ENCODE data around the gene SMAD5. TPM values are rescaled to one million over a fixed set of nuclear protein-coding genes. Genes with fewer than 3 reads are reported as not detected.

Gene SMAD5
- total RNA-seq, 1 donor from 2014 or later = 21.9 TPM

DNA sequence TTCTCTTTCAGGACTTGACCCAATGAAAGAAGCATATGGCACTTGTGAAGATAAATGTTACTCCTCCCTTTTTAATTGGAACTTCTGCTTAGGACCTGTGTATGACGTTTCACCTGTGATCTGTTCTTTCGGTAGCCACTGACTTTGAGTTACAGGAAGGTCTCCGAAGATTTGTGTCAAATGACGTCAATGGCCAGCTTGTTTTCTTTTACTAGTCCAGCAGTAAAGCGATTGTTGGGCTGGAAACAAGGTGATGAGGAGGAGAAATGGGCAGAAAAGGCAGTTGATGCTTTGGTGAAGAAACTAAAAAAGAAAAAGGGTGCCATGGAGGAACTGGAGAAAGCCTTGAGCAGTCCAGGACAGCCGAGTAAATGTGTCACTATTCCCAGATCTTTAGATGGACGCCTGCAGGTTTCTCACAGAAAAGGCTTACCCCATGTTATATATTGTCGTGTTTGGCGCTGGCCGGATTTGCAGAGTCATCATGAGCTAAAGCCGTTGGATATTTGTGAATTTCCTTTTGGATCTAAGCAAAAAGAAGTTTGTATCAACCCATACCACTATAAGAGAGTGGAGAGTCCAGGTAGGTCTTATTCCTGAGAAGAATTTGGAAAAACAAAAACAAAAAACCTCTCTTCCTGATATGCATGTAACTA, 21.1 kb downstream of the SMAD5 start:
- intact Hi-C loops (cut with micrococcal nuclease) = no loop called here

DNA sequence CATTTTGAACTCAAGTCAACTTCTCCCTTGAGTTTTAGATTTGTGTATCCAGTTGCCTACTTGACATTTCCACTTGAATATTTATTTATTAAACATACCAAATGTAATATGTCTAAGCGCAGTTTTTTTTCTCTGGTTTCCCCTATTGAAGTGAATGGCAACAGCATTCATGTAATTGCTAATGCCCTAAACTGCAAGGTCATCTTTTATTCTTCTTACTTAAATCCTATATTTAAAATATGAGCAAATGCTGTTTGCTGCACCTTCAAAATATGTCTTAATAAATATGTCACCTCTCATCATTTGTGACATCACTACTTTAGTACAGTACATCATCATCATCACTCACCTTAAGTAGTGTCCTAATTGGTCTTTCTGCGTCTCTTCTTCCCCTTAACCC, 22.4 kb downstream of the SMAD5 start:
- intact Hi-C loops (cut with micrococcal nuclease) = no loop called here

GRCh38 chr5:136155761-136156160, 23.1 kb downstream of the SMAD5 start:
- intact Hi-C loops (cut with micrococcal nuclease) = no loop called here

- intact Hi-C loops (cut with micrococcal nuclease) = no loop called here
Observed at GRCh38 chr5:136157514-136157913, 24.9 kb downstream of the SMAD5 start.

DNA sequence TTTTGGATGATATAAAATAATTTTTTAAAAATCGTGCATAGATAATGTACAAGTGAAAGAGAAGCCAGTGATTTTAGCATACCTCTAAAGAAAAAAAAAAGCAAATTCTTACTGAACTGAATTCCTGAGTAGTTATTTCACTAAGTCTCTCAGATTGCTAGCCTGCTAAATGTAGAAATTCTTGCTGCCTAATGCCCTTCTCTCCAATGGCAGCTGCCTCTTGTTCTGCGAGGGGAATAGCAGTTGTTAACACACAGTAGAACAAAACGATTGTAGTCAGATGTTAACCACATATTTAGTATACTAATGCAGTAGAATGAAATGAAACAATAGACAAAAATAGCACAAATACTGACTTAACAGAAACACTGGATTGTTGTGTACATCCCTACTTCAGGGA, 26.8 kb downstream of the SMAD5 start:
- intact Hi-C loops (cut with micrococcal nuclease) = no loop called here

- intact Hi-C loops (cut with micrococcal nuclease) = no loop called here
Observed at GRCh38 chr5:136162008-136162407, 29.4 kb downstream of the SMAD5 start.

- intact Hi-C loops (cut with micrococcal nuclease) = no loop called here
Observed at GRCh38 chr5:136164226-136164625, 31.6 kb downstream of the SMAD5 start.

DNA sequence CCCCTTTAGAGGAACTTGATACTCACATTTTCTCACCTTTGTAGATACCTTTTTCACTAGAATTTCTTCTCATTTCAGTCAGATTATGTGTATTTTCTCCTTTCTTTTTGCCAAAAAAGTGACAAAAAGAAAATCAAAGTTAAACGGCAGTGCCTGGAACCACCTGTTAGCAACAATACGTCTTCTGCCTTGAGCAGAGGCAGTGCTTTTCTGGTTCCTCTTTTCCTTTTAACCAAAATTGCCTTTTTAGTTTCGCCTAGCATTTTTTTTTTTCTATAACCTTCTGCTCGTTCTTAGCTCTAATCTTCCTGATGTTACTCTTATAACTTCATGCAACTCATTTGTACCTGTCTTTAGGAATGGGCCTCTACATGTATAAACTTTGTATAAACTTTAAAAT, 34.3 kb downstream of the SMAD5 start:
- intact Hi-C loops (cut with micrococcal nuclease) = no loop called here

DNA sequence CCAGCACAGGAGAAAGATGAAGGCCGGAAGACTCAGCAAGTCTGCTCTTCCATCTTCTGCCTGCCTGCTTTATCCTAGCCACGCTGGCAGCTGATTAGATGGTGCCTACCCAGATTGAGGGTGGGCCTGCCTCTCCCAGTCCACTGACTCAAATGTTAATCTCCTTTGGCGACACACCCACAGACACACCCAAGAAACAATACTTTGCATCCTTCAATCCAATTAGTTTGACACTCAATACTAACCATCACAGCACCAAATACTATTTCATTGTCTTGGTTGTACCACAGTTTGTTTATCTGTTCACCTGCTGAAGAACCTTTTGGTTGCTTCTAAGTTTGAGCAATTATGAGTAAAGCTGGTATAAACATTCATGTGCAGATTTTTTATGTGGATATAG, 36.6 kb downstream of the SMAD5 start:
- intact Hi-C loops (cut with micrococcal nuclease) = no loop called here

GRCh38 chr5:136174021-136174659, 41.5 kb downstream of the SMAD5 start:
- intact Hi-C loops (cut with micrococcal nuclease) = loop anchor here (1.0 to 2.0 kb wide), 2 partner anchors 229 to 287 kb away; no protein-coding TSS in a partner anchor

- intact Hi-C loops (cut with micrococcal nuclease) = no loop called here
Observed at GRCh38 chr5:136182618-136183017, 50.0 kb downstream of the SMAD5 start.

DNA sequence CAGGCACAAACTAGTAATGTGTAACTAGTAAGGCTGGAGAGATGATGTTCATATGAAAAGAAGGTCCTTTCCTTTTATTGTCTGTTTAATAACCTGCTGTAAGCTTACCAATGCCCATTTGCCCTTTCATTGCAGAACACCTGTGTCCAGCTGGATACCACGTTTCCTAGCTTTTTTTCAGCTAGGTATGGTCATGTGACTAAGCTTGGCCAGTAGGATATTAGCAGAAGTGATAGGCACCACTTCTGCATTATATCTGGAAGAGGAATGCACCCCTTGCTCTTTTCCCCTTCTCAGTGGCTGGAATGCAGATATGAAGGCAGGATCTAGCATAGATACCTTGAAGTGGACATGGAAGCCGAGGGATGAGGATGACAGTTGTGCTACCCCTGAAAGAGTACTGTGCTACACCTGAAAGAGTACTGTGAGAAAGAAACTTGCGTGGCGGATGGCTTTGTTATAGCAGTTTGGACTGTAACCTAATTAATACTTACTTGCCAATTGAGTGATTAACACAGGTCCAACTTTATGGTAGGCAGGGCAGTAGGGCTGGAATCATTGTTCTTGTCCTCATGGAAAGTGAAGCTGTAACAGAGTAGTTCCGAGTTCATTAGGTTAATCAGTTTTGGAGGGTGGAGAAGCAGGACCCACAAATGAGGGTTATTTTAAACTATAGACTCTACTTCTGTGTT, 53.5 kb downstream of the SMAD5 start:
- intact Hi-C loops (cut with micrococcal nuclease) = no loop called here

GRCh38 chr5:136186796-136187195, 54.2 kb downstream of the SMAD5 start:
- intact Hi-C loops (cut with micrococcal nuclease) = no loop called here

GRCh38 chr5:136188859-136189258, 56.2 kb downstream of the SMAD5 start:
- intact Hi-C loops (cut with micrococcal nuclease) = no loop called here

GRCh38 chr5:136190091-136190720, 57.6 kb downstream of the SMAD5 start:
- intact Hi-C loops (cut with micrococcal nuclease) = no loop called here

DNA sequence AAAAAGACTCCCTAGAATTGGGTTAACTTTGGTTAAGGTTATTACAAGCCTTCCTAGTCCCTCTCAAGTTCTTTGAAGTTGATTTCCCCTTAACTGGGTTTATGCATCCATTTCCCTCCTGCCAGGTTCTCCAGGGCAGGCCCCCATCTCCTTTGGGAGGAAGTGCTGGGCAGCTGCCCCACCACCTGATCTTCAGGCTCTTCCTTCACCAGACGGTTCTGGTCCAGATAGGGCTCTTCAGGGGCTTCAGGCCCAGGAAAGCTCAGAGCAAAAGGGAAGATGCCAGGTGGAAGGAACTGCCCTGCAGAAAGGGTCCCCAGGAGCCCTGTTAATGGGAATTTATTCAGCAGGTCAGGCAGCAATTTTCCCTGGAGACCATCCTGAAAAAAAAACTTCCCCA, 58.3 kb downstream of the SMAD5 start:
- intact Hi-C loops (cut with micrococcal nuclease) = no loop called here

DNA sequence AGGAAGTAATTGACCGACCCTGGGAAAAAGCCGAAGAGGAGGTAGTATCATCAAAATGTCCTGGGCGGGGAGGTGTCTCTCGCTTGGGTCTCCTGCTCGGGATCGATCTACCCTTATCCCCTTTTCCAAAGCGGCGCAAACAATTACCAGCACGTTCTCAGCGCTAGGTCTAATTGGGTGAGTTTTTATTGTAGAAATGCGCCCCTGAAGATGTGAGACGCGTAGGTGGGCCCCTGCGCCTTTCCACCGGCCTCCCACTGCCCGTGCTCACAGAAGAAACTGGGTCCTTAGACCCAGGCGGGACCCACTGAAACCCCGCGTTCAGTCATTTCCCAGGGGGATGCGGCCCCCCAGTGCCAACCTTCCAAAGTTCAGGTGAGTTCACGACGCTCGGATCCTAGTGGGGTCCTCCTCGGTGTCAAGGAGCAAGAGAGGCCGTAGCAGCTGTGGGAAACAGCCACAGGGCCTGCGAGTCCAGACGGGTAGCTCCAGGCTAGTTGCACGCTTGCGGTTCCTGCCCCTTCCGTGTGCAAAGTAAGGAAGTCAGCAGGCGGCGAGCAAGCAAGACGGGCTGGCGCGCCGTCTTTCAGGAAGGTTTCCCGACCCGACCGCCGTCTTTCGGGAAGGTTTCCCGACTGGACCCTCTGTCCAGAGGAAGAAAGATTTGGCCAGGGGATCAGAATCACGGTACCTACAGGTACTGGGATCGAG, 58.8 kb downstream of the SMAD5 start:
- intact Hi-C loops (cut with micrococcal nuclease) = no loop called here

- intact Hi-C loops (cut with micrococcal nuclease) = no loop called here
Observed at GRCh38 chr5:136192015-136192525, 59.4 kb downstream of the SMAD5 start.

DNA sequence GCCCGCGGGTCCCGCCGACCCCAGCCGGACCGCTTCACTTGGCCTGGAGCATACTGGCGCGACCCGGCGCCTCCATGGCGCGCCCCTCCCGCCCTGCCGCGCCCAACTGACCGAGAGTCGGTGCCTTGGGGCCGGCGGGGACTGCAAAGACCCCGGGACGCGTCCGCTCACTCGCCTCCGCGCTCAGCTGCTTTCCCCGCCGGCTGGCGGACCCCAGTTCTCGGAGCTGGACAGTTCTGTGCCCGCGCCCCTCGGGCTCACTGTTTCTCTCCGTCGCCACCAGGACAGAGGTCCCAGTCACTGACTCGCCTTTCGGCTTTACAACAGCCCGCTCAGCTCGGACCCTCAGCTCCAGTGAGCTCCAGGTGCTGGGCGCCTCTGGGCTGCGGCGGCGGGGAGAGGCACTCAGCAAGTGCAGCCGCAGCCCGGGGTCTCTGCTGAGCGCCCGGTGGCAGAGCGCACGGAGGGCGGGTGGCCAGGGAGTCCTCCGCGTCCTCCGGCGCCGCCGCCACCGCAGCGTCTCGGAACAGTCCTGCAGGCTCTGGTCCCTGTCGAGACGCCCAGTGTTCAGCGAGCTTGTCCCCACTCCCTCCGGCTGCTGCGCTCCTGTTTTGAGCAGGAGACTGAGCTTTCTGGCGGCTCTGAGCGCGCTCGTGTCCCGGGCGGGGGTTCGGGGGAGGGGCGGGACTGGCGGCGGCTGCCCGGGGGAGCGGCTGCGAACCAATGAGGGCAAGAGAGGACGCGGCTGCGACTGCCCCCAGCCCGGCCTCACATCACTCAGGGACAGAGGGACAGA, 60.1 kb downstream of the SMAD5 start, which contains the start of gene SMIM32:
Gene SMIM32 (minus strand): TSS at position 637 of the 796 bp plus-strand sequence. CDS start 638 bp downstream, outside the sequence.
- intact Hi-C loops (cut with micrococcal nuclease) = no loop called here

DNA sequence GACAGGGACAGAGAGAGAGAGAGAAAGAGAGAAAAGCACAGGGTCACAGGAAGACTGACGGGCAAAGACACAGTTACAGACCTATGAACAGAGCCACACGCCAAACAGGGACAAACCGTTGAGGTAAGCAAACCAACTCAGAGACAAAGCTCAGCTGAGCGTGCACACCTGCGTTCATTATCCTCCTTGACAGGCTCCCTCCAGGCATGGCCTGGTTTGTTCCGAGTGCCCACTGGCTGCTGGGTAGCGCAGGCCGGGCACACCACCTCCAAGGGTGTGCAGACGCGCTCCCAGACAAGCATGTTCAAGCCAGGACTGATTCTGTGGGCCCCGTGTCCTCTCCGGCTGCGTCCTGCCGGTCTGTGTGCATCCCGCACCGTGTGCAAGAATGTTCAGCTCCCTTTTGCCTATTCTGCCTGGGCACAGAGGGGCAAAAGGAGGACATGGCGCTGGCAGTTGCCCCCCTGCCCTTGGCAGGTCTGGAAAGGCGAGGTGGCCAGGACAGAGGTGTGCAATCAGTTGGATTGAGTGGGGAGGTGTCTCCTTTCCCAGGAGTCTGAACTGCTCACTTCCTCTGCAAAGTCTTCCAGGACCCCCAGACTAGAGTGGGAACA, 60.8 kb downstream of the SMAD5 start:
- intact Hi-C loops (cut with micrococcal nuclease) = no loop called here
